HepG2 (cell line): ENCODE measurements around the gene RABGGTA. TPM values are rescaled to one million over a fixed set of nuclear protein-coding genes. Genes with fewer than 3 reads are reported as not detected.

Experiments
- ASH2L ChIP-seq: fragments of 300-600, 200-600 bp; sonication (generic); IDR thresholded peaks from 2 replicates; pipeline ENCODE4 v1.7.0; 2017; ENCODE audit warnings: low read depth, mild to moderate bottlenecking, moderate library complexity, mixed read lengths, low read length; ENCODE audit not compliant: insufficient read length
- CHD4 ChIP-seq: fragments of 200-600 bp; sonication (generic); IDR thresholded peaks from 2 replicates; pipeline ENCODE4 v1.7.0; 2017; ENCODE audit warnings: mild to moderate bottlenecking, low read length, borderline replicate concordance
- DDIT3 ChIP-seq: sonication (generic); formaldehyde crosslinking; IDR thresholded peaks from 2 replicates; pipeline ENCODE4 v1.4.0; 2020; ENCODE audit warnings: mild to moderate bottlenecking, missing genetic modification reagents
- ELK4 ChIP-seq: sonication (generic); formaldehyde crosslinking; IDR thresholded peaks from 2 replicates; pipeline ENCODE4 v1.9.0; 2021; ENCODE audit warnings: missing genetic modification reagents, borderline replicate concordance
- KLF6 ChIP-seq: IDR thresholded peaks from 2 replicates; pipeline ENCODE4 v1.8.0; 2016; ENCODE audit warnings: missing biosample characterization, missing genetic modification reagents
- PAWR ChIP-seq: sonication (generic); formaldehyde crosslinking; IDR thresholded peaks from 2 replicates; pipeline ENCODE4 v1.4.0; 2020; ENCODE audit warnings: missing genetic modification reagents, mild to moderate bottlenecking, borderline replicate concordance
- PHB2 ChIP-seq: fragments of 450-650 bp; IDR thresholded peaks from 2 replicates; pipeline ENCODE4 v1.6.1; 2018; ENCODE audit not compliant: partially characterized antibody
- POLR2G ChIP-seq: fragments of 200-400 bp; formaldehyde crosslinking; IDR thresholded peaks from 2 replicates; pipeline ENCODE4 v1.6.1; 2018; ENCODE audit warnings: mild to moderate bottlenecking, low read depth, low read length, moderate library complexity
- RBM22 ChIP-seq: fragments of 200-400 bp; formaldehyde crosslinking; optimal IDR thresholded peaks from 2 replicates; pipeline ENCODE3; 2017; ENCODE audit warnings: mild to moderate bottlenecking, low read length, moderate library complexity
- SMARCE1 ChIP-seq: fragments of 450-650 bp; IDR thresholded peaks from 2 replicates; pipeline ENCODE4 v1.6.1; 2017; ENCODE audit warnings: borderline replicate concordance
- TBP ChIP-seq: sonication (generic); formaldehyde crosslinking; IDR thresholded peaks from 2 replicates; pipeline ENCODE4 v1.5.0; 2020; ENCODE audit warnings: missing genetic modification reagents
- U2AF1 ChIP-seq: fragments of 200-400 bp; formaldehyde crosslinking; optimal IDR thresholded peaks from 2 replicates; pipeline ENCODE3; 2017; ENCODE audit warnings: mild to moderate bottlenecking, low read depth, low read length
- ZBTB2 ChIP-seq: sonication (generic); formaldehyde crosslinking; IDR thresholded peaks from 2 replicates; pipeline ENCODE4 v1.8.0; 2022; ENCODE audit warnings: low read depth, missing genetic modification reagents
- ZNF143 ChIP-seq: sonication (generic); formaldehyde crosslinking; IDR thresholded peaks from 2 replicates; pipeline ENCODE4 v1.4.0; 2020; ENCODE audit warnings: missing genetic modification reagents
- ZNF547 ChIP-seq: sonication (generic); formaldehyde crosslinking; IDR thresholded peaks from 2 replicates; pipeline ENCODE4 v1.5.1; 2020; ENCODE audit warnings: mild to moderate bottlenecking, missing genetic modification reagents
- ZNF567 ChIP-seq: sonication (generic); formaldehyde crosslinking; IDR thresholded peaks from 2 replicates; pipeline ENCODE4 v1.8.1; 2023; ENCODE audit warnings: mild to moderate bottlenecking, missing genetic modification reagents, borderline replicate concordance
- ZNF615 ChIP-seq: sonication (generic); formaldehyde crosslinking; IDR thresholded peaks from 2 replicates; pipeline ENCODE4 v1.5.0; 2020; ENCODE audit warnings: mild to moderate bottlenecking, missing genetic modification reagents, borderline replicate concordance
- ZNF720 ChIP-seq: sonication (generic); formaldehyde crosslinking; IDR thresholded peaks from 2 replicates; pipeline ENCODE4 v1.4.0; 2020; ENCODE audit warnings: missing genetic modification reagents
- ZSCAN21 ChIP-seq: sonication (generic); formaldehyde crosslinking; IDR thresholded peaks from 2 replicates; pipeline ENCODE4 v1.8.0; 2022; ENCODE audit warnings: mild to moderate bottlenecking, missing genetic modification reagents, moderate library complexity, borderline replicate concordance
- polyA plus RNA-seq, 8 experiments: library from polyadenylated mRNA; depleted of rRNA in 3 of 8; stranded (reverse) in 7 of 8; unstranded in 1 of 8; fragments of >200 nt; fragmentation: Illumina TruSeq in 4 of 8; extraction: Trizol in 4 of 8; gene quantifications; 2 replicates each; pipeline versions ENCODE4 v1.2.1 to v1.2.3, GENCODE V29; 2011 to 2016; ENCODE audit warnings: low read depth in 4 of 8, missing spikeins in 1 of 8, mixed read lengths in 1 of 8; ENCODE audit not compliant: insufficient read depth in 1 of 8
- total RNA-seq, 5 experiments: library from RNA; depleted of rRNA; stranded (reverse); fragments of >200 nt; fragmentation: Illumina TruSeq; extraction: Trizol; gene quantifications; 2 replicates each; pipeline ENCODE4 v1.2.3, GENCODE V29; 2016; ENCODE audit warnings: low read depth in 1 of 5
- TF ChIP-seq, protein P1 (sequence below): sonication (generic); formaldehyde crosslinking; IDR thresholded peaks from 2 replicates; pipeline ENCODE4 v1.4.0; 2020; ENCODE audit warnings: missing genetic modification reagents
- TF ChIP-seq, protein P2 (sequence below): sonication (generic); formaldehyde crosslinking; conservative IDR thresholded peaks from 2 replicates; pipeline ENCODE4 v1.4.0; 2020; ENCODE audit warnings: missing genetic modification reagents
- TF ChIP-seq, protein P3 (sequence below): IDR thresholded peaks from 2 replicates; pipeline ENCODE4 v1.6.1; 2012; ENCODE audit warnings: inconsistent platforms

Gene RABGGTA
- total and polyA plus RNA-seq, 2 of the 13 experiments (the other 11 are each of a cell fraction or from before 2014, with no cell fraction given) = 57.9 to 90.8 TPM

DNA sequence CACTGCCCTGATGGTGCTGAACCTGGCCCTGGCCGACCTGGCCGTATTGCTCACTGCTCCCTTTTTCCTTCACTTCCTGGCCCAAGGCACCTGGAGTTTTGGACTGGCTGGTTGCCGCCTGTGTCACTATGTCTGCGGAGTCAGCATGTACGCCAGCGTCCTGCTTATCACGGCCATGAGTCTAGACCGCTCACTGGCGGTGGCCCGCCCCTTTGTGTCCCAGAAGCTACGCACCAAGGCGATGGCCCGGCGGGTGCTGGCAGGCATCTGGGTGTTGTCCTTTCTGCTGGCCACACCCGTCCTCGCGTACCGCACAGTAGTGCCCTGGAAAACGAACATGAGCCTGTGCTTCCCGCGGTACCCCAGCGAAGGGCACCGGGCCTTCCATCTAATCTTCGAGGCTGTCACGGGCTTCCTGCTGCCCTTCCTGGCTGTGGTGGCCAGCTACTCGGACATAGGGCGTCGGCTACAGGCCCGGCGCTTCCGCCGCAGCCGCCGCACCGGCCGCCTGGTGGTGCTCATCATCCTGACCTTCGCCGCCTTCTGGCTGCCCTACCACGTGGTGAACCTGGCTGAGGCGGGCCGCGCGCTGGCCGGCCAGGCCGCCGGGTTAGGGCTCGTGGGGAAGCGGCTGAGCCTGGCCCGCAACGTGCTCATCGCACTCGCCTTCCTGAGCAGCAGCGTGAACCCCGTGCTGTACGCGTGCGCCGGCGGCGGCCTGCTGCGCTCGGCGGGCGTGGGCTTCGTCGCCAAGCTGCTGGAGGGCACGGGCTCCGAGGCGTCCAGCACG lies 44.6 kb upstream of the RABGGTA start (continued):
- TF ChIP-seq KLF6 (CRISPR knock-in tag) (peak; percentile 99), ZNF615 (no peak), U2AF1 (peak; percentile 76), ZNF143 (CRISPR knock-in tag) (peak; percentile 66), ZNF720 (CRISPR knock-in tag) (peak; percentile 73; the same call in 1 of the 2 replicates), DDIT3 (CRISPR knock-in tag) (no peak), ASH2L (no peak), PAWR (peak; percentile 89; the same call in 1 of the 2 replicates), RBM22 (peak; percentile 77), PHB2 (no peak), ELK4 (CRISPR knock-in tag) (peak; percentile 90; the same call in 1 of the 2 replicates), ZNF567 (CRISPR knock-in tag) (peak; percentile 98), POLR2G (peak; percentile 76), ZNF547 (CRISPR knock-in tag) (peak; percentile 100), CHD4 (no peak), SMARCE1 (no peak; the same call in 1 of the 2 replicates), ZSCAN21 (CRISPR knock-in tag) (peak; percentile 99), ZBTB2 (no peak), TBP (CRISPR knock-in tag) (no peak; the same call in 1 of the 2 replicates)
- TF ChIP-seq, protein P1, sequence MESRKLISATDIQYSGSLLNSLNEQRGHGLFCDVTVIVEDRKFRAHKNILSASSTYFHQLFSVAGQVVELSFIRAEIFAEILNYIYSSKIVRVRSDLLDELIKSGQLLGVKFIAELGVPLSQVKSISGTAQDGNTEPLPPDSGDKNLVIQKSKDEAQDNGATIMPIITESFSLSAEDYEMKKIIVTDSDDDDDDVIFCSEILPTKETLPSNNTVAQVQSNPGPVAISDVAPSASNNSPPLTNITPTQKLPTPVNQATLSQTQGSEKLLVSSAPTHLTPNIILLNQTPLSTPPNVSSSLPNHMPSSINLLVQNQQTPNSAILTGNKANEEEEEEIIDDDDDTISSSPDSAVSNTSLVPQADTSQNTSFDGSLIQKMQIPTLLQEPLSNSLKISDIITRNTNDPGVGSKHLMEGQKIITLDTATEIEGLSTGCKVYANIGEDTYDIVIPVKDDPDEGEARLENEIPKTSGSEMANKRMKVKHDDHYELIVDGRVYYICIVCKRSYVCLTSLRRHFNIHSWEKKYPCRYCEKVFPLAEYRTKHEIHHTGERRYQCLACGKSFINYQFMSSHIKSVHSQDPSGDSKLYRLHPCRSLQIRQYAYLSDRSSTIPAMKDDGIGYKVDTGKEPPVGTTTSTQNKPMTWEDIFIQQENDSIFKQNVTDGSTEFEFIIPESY (CRISPR knock-in tag) = peak; percentile 96
- TF ChIP-seq, protein P2, sequence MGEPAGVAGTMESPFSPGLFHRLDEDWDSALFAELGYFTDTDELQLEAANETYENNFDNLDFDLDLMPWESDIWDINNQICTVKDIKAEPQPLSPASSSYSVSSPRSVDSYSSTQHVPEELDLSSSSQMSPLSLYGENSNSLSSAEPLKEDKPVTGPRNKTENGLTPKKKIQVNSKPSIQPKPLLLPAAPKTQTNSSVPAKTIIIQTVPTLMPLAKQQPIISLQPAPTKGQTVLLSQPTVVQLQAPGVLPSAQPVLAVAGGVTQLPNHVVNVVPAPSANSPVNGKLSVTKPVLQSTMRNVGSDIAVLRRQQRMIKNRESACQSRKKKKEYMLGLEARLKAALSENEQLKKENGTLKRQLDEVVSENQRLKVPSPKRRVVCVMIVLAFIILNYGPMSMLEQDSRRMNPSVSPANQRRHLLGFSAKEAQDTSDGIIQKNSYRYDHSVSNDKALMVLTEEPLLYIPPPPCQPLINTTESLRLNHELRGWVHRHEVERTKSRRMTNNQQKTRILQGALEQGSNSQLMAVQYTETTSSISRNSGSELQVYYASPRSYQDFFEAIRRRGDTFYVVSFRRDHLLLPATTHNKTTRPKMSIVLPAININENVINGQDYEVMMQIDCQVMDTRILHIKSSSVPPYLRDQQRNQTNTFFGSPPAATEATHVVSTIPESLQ = peak; percentile 82; the same call in 1 of the 2 replicates
- TF ChIP-seq, protein P3, sequence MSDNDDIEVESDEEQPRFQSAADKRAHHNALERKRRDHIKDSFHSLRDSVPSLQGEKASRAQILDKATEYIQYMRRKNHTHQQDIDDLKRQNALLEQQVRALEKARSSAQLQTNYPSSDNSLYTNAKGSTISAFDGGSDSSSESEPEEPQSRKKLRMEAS = no peak
